Endothelial cell of umbilical vein (primary cell): ENCODE data around the gene CCDC39. TPM values are rescaled to one million over a fixed set of nuclear protein-coding genes. Genes with fewer than 3 reads are reported as not detected.

Experiments
- BruUV-seq: library from RNA; stranded (reverse); fragments of 400-500 nt; replicated peaks from 2 replicates; lab custom pipeline; 2021; lab: Mats Ljungman, UMichigan
- CTCF ChIA-PET: fragments of 300-600, 350-600 bp; sonication (Branson Sonifier 250); formaldehyde crosslinking; loops from one replicate; lab custom pipeline; 2021; ENCODE audit warnings: antibody characterized with exemption, inconsistent platforms; lab: Charles Lee
- POLR2A ChIA-PET: fragments of 300-600, 350-600 bp; sonication (Branson Sonifier 250); formaldehyde crosslinking; loops from one replicate; lab custom pipeline; 2021; ENCODE audit warnings: antibody characterized with exemption, inconsistent platforms; lab: Charles Lee
- DNase-seq: peaks from one replicate; pipeline ENCODE4 v3.0.0-alpha.2; 2011; ENCODE audit warnings: low read depth, low spot score
- FAIRE-seq: peaks from 2 replicates; lab custom pipeline; 2011; peaks lifted over from hg19 to GRCh38; lab: Jason Lieb, UNC
- H2AFZ ChIP-seq: 2 replicates; pipeline ENCODE4 v1.6.0; 2012; ENCODE audit warnings: low read depth, low read length, control low read depth, inconsistent platforms
- H3K27ac ChIP-seq: 2 replicates; pipeline ENCODE4 v1.5.1; 2011; ENCODE audit warnings: low read depth, mild to moderate bottlenecking, control low read depth, low read length, moderate library complexity; ENCODE audit not compliant: insufficient read depth
- H3K27me3 ChIP-seq, 2 experiments: 2 replicates each; pipeline versions ENCODE4 v1.6.0 to v1.6.1; 2011; ENCODE audit warnings: low read length in 2 of 2, mixed read lengths in 1 of 2; ENCODE audit not compliant: control insufficient read depth in 2 of 2, insufficient read depth in 2 of 2
- H3K36me3 ChIP-seq, 2 experiments: 2 replicates in 1 of 2; 3 replicates in 1 of 2; pipeline ENCODE4 v1.5.1; 2011; ENCODE audit warnings: low read length in 2 of 2, mild to moderate bottlenecking in 1 of 2, moderate library complexity in 1 of 2; ENCODE audit not compliant: control insufficient read depth in 2 of 2, insufficient read depth in 2 of 2; ENCODE audit errors: extremely low read depth in 1 of 2
- H3K4me1 ChIP-seq: 3 replicates; pipeline ENCODE4 v1.5.1; 2011; ENCODE audit warnings: mild to moderate bottlenecking, low read length; ENCODE audit not compliant: control insufficient read depth, insufficient read depth; ENCODE audit errors: extremely low read depth
- H3K4me2 ChIP-seq: 2 replicates; pipeline ENCODE4 v1.6.1; 2011; ENCODE audit warnings: low read length, control low read depth, mixed read lengths; ENCODE audit not compliant: insufficient read depth
- H3K4me3 ChIP-seq, 3 experiments: fragments of 200-600 bp in 1 of 3; sonication (generic), shearing (Covaris generic) in 1 of 3; replicated peaks in 1 of 3; 2 replicates each; pipeline ENCODE4 v1.5.1; 2011 to 2016; ENCODE audit warnings: control low read depth in 3 of 3, low read length in 3 of 3, mild to moderate bottlenecking in 2 of 3, inconsistent platforms in 1 of 3, low read depth in 1 of 3, moderate library complexity in 1 of 3; ENCODE audit not compliant: insufficient read depth in 1 of 3
- H3K79me2 ChIP-seq: 2 replicates; pipeline ENCODE4 v1.6.0; 2012; ENCODE audit warnings: low read length, inconsistent platforms; ENCODE audit not compliant: control insufficient read depth, insufficient read depth
- H3K9ac ChIP-seq: replicated peaks from 2 replicates; pipeline ENCODE3; 2011; ENCODE audit warnings: low read length, control low read depth; ENCODE audit not compliant: insufficient read depth; ENCODE audit errors: extremely low read depth
- H3K9me1 ChIP-seq: replicated peaks from 3 replicates; pipeline ENCODE4 v1.6.0; 2011; ENCODE audit warnings: mild to moderate bottlenecking, low read length; ENCODE audit not compliant: control insufficient read depth, insufficient read depth; ENCODE audit errors: extremely low read depth
- H3K9me3 ChIP-seq: replicated peaks from 2 replicates; pipeline ENCODE4 v1.5.1; 2012; ENCODE audit warnings: low read length, inconsistent platforms; ENCODE audit not compliant: control insufficient read depth, insufficient read depth
- H4K20me1 ChIP-seq: replicated peaks from 2 replicates; pipeline ENCODE3; 2011; ENCODE audit warnings: mild to moderate bottlenecking, low read length; ENCODE audit not compliant: control insufficient read depth, insufficient read depth; ENCODE audit errors: extremely low read depth
- EZH2 ChIP-seq: IDR thresholded peaks from 2 replicates; pipeline ENCODE4 v1.6.1; 2012; ENCODE audit warnings: borderline replicate concordance, low read depth, mild to moderate bottlenecking, moderate library complexity, low read length, inconsistent platforms; ENCODE audit not compliant: severe bottlenecking
- FOS ChIP-seq: IDR thresholded peaks from 2 replicates; pipeline ENCODE4 v1.6.1; 2011; ENCODE audit warnings: mild to moderate bottlenecking, low read length, moderate library complexity, borderline replicate concordance; ENCODE audit not compliant: insufficient read depth
- GATA2 ChIP-seq: IDR thresholded peaks from 2 replicates; pipeline ENCODE4 v1.7.0; 2011; ENCODE audit warnings: low read depth, mild to moderate bottlenecking, moderate library complexity, mixed read lengths, low read length; ENCODE audit not compliant: insufficient read length, insufficient read depth
- JUN ChIP-seq: IDR thresholded peaks from 2 replicates; pipeline ENCODE4 v1.6.1; 2011; ENCODE audit warnings: borderline replicate concordance, low read depth; ENCODE audit not compliant: insufficient read length, insufficient read depth
- MAX ChIP-seq: IDR thresholded peaks from 2 replicates; pipeline ENCODE4 v1.6.1; 2011; ENCODE audit not compliant: insufficient read depth, insufficient read length
- MYC ChIP-seq: IDR thresholded peaks from one replicate; pipeline ENCODE4 v1.6.1; 2011; ENCODE audit warnings: mild to moderate bottlenecking, low read depth, low read length
- POLR2A ChIP-seq: IDR thresholded peaks from 2 replicates; pipeline ENCODE4 v1.6.1; 2012; ENCODE audit warnings: low read depth, mild to moderate bottlenecking, control low read depth, low read length
- POLR2AphosphoS5 ChIP-seq: IDR thresholded peaks from 2 replicates; pipeline ENCODE4 v1.6.1; 2012; ENCODE audit warnings: low read depth, mild to moderate bottlenecking, control low read depth, low read length, moderate library complexity; ENCODE audit not compliant: insufficient read depth
- dilution Hi-C: fragments of 300-500 bp; cut with MboI; formaldehyde crosslinking; loops from one replicate; pipeline ENCODE4 v1.15.0; 2019; ENCODE audit warnings: low sequenced_read_pairs; ENCODE audit not compliant: extremely low pct_ligation_motif_present
- intact Hi-C: fragments of 100-400 bp; cut with micrococcal nuclease; formaldehyde crosslinking; loops from one replicate; pipeline ENCODE4 v1.10.0; 2022
- polyA plus RNA-seq, 4 experiments: library from polyadenylated mRNA; depleted of rRNA in 3 of 4; stranded (reverse) in 3 of 4; unstranded in 1 of 4; fragments of >200 nt; gene quantifications; 2 replicates each; pipeline versions ENCODE4 v1.2.1 to v1.2.3, GENCODE V29; 2011 to 2012; ENCODE audit warnings: missing spikeins in 1 of 4
- total RNA-seq: library from RNA; stranded (reverse); gene quantifications from 2 replicates; pipeline ENCODE4 v1.2.3, GENCODE V29; 2021
- TF ChIP-seq, protein P1 (sequence below), 2 donors: IDR thresholded peaks; 1 replicate in 1 of 2; 2 replicates in 1 of 2; pipeline ENCODE4 v1.5.1; 2011; ENCODE audit warnings: low read length in 2 of 2, mild to moderate bottlenecking in 2 of 2, moderate library complexity in 2 of 2, control low read depth in 1 of 2, inconsistent platforms in 1 of 2, low read depth in 1 of 2; ENCODE audit not compliant: insufficient read depth in 1 of 2; ENCODE audit errors: extremely low read depth in 1 of 2

CCDC39 gene
- total and polyA plus RNA-seq, 2 donors (not counting 3 experiments of a cell fraction or from before 2014, with no cell fraction given), result not detected

DNA sequence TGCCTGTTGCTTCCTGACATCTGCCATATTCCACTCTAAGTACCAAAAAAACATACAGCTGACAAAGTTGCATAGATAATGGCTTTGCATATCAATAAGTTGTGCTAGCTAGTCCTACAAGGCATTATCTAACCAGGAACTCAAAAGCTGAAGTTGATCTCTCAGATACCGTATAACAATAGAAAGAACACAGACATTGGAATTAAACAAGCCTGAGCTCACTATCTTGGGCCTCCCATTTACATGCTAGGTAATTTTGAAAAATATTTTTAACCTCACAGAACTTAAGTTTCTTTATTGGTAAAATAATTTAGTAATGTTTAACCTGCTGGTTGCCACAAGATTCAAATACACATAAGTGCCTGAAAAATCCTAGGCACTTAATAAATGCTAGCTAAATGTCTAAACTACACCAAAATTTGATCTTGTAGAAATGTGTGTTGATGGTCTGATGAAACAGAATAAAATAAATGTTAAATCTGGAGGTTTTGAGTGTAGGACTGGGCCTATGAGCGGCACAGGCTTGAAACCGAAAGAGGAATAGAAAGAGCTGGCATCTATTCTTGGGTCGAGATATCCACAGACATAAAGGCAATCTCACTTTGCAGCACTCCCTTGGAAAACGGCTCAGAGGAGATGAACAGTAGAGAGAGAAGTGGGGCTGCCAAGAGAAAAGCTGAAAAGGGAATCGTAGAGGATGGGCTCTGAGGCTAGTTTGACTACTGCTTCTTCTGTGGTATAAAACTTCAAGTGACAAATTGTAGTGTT, 107.3 kb downstream of the CCDC39 start:
- H3K79me2 ChIP-seq, result no peaks in the 10 kb centered on the region
- no TSS peak for BruUV-seq
- H3K27me3 ChIP-seq, result no peaks in the 10 kb centered on the region
- H3K9me1 ChIP-seq, result no peaks in the 10 kb centered on the region
- CTCF ChIA-PET, result interaction anchor here (1.3 kb wide), 1 partner anchor 8 kb away, joined by 3 read pairs; no protein-coding TSS in a partner anchor
- H3K9ac ChIP-seq, result no peak overlapping the region
- no peaks in the 10 kb centered on the region for H3K9me3 ChIP-seq
- dilution Hi-C loops, result no loop called here
- POLR2A ChIA-PET, result no interaction called here
- no peak overlapping the region for H2AFZ ChIP-seq
- H3K4me3 ChIP-seq, result no peak overlapping the region
- H4K20me1 ChIP-seq, result no peaks in the 10 kb centered on the region
- DNase-seq (no peak), FAIRE-seq (no peak)
- no peak overlapping the region for H3K4me2 ChIP-seq
- H3K4me1 ChIP-seq, result no peaks in the 10 kb centered on the region
- TF ChIP-seq EZH2 (no peak), POLR2AphosphoS5 (no peak), MAX (no peak), MYC (no peak), POLR2A (no peak), JUN (no peak), GATA2 (no peak), FOS (no peak)
- TF ChIP-seq, protein P1, sequence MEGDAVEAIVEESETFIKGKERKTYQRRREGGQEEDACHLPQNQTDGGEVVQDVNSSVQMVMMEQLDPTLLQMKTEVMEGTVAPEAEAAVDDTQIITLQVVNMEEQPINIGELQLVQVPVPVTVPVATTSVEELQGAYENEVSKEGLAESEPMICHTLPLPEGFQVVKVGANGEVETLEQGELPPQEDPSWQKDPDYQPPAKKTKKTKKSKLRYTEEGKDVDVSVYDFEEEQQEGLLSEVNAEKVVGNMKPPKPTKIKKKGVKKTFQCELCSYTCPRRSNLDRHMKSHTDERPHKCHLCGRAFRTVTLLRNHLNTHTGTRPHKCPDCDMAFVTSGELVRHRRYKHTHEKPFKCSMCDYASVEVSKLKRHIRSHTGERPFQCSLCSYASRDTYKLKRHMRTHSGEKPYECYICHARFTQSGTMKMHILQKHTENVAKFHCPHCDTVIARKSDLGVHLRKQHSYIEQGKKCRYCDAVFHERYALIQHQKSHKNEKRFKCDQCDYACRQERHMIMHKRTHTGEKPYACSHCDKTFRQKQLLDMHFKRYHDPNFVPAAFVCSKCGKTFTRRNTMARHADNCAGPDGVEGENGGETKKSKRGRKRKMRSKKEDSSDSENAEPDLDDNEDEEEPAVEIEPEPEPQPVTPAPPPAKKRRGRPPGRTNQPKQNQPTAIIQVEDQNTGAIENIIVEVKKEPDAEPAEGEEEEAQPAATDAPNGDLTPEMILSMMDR (IDR thresholded peaks at IDR 0.05; ENCODE audit: extremely low read depth in 1 of 2, insufficient read depth in 1 of 2, low read depth in 1 of 2, low read length in 2 of 2), result no peak
- H3K36me3 ChIP-seq, result no peaks in the 10 kb centered on the region
- intact Hi-C loops, result no loop called here
- H3K27ac ChIP-seq, result no peak overlapping the region
